Embryonic facial prominence (tissue), 1 donor: Measurements from ENCODE around the gene GNS.
"Not testable (repeated sequence)": the region's sequence is repeated elsewhere in the genome, so short reads cannot be mapped to it uniquely, and the experiment has no call there.

Experiments
- DNase-seq: peaks from one replicate; pipeline ENCODE4 v3.0.0-alpha.2; 2016; ENCODE audit errors: extremely low spot score

Gene GNS

GRCh38 chr12:64696080-64696741 is 63.0 kb downstream of the GNS start:
- DNase-seq = no peak

- no peak for DNase-seq
Observed at GRCh38 chr12:64695550-64695949, 63.7 kb downstream of the GNS start.

GRCh38 chr12:64694130-64695040 is 64.8 kb downstream of the GNS start:
- no peak for DNase-seq

GRCh38 chr12:64691795-64692583 is 67.2 kb downstream of the GNS start:
- DNase-seq = peak; percentile 54

- DNase-seq = peak; percentile 43
Observed at GRCh38 chr12:64691227-64691794, 67.9 kb downstream of the GNS start.

GRCh38 chr12:64690236-64690635 is 69.0 kb downstream of the GNS start:
- not testable (repeated sequence) for DNase-seq

DNA sequence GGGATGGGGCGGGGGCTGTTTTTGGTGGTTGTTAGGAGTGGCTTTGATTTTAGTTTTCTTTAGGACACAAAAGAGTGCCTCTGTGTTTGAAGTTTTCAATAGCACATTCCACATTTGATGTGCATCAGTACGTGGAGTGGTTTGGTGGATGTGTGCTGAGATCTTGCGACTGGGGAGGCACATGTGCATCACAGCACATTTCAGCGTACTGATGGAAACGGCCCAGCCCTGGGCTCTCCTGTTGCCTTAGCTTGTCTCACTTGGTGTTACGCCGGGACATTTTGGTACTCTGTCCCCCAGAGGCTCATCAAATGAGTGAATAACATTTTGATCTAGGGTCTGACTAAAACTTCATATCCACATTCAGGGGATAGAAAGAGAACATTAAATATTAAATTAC is 70.5 kb downstream of the GNS start:
- DNase-seq = no peak

GRCh38 chr12:64688219-64688618 is 71.0 kb downstream of the GNS start:
- DNase-seq = no peak

DNA sequence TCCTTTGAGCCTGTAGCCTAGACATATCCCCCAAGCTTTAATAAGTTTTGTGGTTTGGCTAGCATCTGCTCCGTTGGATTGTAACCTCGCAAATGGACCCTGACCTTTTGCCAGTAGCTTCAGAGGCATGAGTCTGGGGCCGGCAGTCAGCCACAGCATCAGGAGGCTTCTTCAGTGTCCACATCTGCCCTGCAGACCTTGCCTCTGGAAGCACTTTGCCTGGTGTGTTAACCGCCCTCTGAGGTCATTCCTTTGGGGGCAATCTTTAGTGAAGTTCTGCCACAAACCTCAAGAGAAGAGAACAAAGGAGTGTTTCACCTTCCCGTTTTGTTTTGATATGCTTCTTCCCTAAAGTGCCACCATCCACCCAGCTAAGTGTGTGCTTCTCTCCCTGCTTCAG is 71.4 kb downstream of the GNS start:
- no peak for DNase-seq

DNA sequence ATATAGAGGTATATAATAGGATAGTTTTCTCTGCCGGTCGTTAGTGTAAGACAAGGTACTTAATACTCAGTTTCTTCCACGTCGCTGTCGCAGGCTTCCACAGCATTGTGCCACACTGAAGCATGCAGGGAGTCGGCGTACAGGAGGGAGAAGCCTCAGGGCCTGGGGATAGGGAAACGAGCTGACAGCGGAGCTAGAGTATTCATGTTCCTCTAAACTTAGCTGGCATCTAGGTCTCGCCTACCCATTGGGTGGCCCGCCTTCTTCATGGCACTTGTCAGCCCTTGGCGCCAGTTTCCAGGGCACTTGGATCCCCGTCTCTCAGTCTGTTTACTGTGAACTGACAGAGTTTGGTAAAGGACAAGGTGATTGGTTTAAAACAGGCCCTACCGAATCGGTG is 73.6 kb downstream of the GNS start:
- no peak for DNase-seq

DNA sequence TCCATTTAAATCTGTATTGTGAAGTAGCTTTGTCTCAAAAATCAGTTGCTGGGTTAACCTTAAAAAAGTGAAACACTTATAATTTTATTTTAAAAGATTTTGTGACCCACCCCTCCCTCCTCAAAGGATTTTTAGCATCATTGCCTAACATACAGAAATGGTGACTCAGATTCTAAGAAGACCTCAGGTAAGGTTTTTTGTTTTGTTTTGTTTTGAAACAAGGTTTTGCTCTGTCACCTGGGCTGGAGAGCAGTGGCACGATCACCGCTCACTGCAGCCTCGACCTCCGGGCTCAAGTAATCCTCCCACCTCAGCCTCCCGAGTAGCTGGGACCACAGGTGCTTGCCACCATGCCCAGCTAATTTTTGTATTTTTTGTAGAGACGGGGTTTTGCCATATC is 74.2 kb downstream of the GNS start:
- DNase-seq = no peak

DNA sequence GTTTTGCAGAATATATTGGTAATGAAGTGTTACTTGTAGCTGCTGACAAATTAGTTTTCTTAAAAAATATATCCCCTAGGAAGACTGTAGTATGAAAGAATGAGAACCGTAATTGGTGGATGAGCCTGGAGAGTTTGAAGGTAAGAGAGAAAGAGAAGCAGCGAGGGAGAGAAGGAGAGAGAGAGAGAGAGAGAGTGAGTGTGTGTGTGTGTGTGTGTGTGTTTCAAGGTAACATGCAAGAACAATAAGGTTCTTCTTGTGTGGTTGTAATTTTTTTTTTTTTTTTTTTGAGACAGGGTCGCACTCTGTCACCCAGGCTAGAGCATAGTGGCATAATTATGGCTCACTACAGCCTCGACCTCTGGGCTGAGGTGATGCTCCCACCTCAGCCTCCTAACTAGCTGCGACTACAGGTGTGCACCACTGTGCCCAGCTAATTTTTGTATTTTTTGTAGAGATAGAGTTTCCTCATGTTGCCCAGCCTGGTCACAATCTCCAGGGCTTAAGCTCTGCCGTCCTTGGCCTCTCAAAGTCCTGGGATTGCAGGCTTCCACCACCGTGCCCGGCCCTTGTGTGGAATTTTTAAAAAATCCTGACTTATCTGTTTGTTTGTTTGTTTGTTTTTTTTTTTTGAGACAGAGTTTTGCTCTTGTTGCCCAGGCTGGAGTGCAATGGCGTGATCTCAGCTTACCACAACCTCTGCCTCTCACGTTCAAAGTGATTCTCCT is 75.2 kb downstream of the GNS start:
- DNase-seq = no peak

GRCh38 chr12:64682572-64683277 is 76.5 kb downstream of the GNS start:
- no peak for DNase-seq

DNA sequence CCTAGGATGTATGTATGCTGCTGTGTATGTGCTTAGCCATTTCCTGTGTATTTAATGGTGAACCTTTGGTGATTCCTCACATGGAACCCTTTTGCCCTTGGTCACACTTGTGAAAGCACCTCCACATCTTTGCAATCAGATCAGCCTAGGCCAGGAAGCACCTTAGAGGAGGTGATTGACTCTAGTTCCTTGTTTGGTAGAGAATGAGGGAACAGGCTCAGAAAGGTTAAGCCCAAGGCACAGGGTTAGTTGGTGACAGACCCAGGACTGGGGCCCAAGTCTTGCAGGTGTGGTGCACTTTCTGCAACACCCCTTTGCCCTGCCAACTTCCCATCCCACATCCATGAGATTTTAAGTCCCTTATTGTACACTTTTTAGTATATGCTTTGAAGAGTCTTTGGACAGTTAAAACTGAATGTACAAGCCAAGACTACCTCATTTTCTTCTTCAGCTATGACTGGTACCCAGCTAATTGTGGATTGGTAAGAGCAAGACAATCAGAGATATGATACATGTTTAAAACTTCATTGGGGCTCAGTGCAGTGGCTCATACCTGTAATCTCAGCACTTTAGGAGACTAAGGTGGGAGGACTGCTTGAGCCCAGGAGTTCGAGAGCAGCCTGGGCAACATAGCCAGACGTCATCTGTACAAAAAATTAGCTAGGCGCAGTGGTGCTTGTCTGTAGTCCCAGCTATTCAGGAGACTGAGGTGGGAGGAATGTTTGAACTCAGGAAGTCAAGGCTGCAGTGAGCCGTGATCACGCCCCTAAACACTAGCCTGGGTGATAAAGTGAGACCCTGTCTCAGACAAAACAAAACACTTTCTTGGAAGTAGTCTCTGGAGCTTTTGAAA is 77.8 kb downstream of the GNS start:
- DNase-seq = no peak

GRCh38 chr12:64680235-64680634 is 79.0 kb downstream of the GNS start:
- DNase-seq = no peak

DNA sequence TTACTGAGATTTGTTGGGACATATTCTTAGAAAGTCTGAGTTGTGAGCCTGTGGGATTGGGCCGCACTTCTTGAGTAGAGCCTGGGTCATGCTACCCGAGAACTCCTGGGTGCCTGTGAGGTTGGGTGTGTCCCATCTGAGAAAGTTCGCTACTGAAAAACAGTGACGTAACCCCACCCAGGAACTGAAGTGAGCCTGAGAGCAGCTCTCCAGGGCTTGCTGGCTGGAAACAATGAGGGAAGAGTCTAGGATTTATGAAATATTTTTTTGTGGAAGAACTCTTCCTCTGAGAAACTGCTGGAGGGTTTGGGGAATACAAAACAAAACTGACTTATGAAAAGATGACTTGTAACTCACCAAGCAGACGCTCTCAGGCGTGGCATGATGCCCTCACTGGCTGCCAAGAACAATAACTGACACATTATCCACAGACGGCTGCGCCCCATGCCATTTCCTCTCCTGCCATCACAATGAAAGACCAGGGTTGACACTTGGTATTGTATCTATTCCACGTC is 79.7 kb downstream of the GNS start:
- DNase-seq = no peak

DNA sequence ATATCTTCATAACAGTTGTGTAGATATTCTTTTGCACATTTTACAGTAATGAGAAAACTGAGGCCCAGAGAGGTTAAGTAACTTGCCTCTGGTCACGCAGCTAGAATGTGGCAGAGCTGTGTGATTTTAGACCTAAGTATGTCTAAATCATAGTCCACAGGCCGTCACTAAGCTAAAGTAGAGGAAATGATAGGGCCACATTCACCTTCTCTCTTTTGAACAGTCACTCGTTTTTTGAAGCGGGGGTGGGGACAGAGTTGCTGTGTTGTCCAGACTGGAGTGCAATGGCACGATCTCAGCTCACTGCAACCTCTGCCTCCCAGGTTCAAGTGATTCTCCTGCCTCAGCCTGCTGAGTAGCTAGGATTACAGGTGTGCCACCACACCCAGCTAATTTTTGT is 80.4 kb downstream of the GNS start:
- DNase-seq = no peak

DNA sequence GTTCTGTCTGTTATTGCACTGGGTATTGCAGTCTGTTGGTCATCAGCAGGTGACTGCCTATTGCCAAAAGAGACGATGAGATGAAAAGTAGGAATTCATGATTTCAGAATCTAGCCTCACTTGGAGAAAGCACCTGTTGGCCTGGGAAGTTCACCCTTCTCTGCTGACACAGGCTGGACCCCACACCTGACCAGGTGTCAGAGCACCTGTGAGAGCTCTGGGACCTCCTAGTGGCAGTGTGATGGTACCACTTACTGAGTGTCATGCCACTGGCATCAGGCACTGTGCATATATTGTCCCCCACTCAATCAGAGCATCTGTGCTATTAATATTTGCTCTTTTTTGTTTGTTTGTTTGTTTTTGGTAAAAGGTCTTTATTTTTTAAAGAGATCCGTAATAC is 81.0 kb downstream of the GNS start:
- no peak for DNase-seq

DNA sequence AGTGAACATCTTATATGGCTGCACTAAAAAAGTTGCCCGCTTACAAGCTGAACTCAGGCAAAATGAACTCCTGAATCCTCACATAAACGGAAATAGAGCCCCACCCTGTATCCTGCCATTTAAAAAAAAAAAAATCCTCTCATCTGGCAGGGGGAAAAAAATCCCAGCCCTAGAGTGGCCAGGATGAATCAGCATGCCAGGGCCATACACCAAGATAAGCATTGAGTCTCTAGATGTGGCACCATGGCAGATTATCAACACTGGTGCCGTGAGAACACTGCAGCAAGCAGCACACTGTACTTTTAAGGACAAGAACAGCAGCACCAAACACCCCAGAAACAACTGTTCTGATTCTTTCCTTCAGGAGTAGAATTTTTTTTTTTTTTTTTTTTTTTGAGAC is 83.4 kb downstream of the GNS start:
- no peak for DNase-seq
